NK-92 treated with Interleukin-12 subunit alpha and Interleukin-12 subunit beta, amount 100 ng/mL, for 24 hours (cell line): ENCODE data around the gene LGALS7B.
"Not testable (repeated sequence)": the region's sequence is repeated elsewhere in the genome, so short reads cannot be mapped to it uniquely, and the experiment has no call there.

Source experiments
- DNase-seq: peaks from one replicate; lab custom pipeline; 2025; lab: John Stamatoyannopoulos, UW

LGALS7B gene

DNA sequence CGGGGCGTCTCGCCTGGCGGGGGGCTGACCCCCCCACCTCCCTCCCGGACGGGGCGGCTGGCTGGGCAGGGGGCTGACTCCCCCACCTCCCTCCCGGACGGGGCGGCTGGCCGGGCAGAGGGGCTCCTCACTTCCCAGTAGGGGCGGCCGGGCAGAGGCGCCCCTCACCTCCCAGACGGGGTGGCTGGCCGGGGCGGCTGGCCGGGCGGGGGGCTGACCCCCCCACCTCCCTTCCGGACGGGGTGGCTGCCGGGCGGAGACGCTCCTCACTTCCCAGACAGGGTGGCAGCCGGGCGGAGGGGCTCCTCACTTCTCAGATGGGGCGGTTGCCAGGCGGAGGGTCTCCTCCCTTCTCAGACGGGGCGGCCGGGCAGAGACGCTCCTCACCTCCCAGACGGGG lies 8.8 kb downstream of the LGALS7B start:
- DNase-seq = not testable (repeated sequence)

DNA sequence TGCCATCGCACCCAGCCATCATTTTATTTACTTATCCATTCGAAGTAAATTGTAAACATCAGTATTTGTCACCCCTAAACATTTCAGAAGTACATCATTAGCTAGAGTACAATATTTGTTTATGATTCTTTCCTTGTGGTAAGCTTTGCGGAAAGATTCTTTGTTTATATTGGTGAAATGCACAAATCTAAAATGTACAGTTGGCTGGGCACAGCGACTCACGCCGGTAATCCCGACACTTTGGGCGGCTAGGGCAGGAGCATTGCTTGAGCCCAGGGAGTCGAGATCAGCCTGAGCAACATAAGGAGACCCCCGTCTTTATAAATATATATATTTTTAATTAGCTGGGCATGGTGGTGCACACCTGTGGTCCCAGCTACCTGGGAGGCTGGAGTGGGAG lies 10.1 kb downstream of the LGALS7B start:
- no peak for DNase-seq

DNA sequence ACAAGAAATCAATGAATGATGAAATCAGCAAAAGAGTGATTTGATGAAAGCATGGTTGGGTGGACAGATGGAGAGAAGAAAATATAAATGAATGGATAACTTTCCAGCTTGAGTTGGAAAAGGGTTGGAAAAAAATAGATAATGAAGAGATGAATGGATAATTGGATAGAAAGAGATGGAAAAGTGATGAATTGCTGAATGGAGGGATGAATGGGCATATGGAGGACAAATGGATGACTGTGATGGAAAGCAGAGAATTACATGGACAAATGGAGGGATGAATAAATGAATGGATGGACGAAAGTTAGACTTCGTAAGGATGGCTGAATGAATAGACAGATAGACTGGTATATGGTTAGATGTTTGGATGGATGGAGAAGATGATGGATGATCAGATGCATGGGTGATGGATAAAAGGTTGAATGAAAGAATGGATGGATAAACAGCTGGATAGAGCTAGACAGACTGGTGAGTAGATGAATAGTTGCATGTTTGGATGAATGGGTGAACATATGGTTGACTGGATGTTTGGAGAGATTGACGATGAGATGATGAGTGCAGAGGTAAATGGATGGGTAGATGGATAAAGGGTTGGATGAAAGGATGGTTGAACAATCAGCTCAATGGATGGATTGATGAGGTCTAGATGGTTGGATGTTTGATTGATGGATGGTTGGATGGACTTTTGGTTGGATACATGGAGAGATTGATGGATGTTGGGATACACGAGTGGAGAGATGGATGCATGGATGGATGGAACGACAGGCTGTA lies 11.8 kb downstream of the LGALS7B start:
- no peak for DNase-seq

DNA sequence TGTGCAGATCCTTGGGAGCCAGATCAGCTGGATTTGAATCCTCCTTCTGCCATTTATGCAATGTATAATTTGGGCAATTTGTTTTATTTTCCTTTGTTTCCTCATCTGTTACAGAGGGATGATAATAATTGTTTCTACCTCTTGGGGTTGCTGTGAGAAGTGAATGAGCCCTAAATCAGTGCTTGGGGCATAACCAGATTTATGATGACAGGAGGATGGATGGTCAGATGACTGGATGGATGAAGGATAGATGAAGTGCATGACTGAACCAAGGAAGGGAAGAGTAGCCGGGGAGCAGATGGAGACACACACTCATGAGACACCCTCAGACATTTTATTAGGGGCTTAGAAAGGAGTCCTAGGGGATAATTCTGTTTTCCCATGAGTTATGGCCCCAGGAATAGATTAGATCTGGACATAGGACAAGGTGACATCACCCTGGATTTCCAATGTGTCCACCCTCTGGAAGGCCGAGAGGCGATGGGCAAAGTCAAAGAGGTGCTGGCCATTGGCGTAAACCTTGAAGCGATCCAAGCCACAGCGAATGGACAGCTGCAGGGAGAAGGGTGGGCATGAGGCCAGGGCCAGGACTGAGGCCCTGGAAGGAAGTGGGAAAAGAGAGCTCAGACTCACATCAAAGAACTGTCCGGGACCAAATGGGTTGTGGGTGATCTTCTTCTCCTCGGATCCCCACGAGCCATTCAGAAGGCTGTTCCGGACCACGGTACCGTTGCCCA lies 12.5 kb downstream of the LGALS7B start:
- DNase-seq = no peak

DNA sequence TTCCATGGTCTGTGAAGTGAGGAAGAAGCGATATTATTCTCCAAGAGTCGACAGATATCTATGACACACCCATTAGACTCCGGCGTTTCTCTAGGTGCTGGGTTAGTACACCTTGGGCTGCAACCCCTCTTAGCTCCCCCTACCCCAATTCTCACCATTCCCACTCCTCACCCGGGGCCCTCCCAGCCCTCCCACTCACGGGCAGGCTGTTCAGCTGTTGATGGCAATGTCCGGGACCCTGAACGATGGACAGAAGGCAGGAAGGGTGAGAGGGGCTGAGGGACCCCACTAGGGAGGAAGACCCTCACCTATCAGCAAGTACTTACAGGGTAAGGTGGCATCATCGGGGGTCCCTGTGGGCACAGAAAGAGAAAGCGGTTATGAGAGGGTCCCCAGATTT lies 14.5 kb downstream of the LGALS7B start:
- DNase-seq = no peak

DNA sequence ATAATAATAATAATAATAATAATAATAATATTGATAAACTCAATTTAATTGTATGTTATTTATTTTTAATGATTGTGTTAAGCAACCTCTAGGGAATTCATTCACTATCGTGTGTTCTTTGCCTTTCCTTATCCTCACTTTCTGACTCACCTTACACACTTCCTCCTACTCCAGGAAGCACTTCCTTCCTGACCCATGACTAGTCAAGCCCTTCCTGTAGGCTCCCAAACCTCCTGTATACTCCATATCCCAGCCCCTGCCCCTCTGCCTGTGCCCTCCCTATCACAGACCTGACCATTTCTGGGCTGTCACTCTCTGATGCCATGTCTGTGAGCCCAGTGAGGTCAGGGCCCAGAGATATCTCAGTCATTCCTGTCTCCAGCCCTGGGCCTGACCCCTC lies 16.2 kb downstream of the LGALS7B start:
- no peak for DNase-seq

DNA sequence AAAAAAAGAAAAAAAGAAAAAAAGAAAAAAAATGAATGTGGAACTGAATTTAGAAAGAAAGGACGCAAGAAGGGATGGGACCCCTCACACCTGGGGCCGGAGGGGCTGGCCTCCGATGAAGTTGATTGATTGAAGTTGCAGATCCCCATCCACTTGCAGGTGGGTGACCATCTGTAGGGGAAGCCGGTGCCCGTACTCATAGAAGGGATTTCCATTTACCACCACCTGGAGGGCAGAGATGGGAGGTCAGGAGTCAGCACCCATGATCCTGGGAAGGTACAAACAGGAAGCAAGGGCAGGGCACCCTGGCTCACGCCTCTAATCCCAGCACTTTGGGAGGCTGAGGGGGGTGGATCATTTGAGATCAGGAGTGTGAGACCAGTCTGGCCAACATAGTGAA lies 17.4 kb downstream of the LGALS7B start:
- DNase-seq = no peak

DNA sequence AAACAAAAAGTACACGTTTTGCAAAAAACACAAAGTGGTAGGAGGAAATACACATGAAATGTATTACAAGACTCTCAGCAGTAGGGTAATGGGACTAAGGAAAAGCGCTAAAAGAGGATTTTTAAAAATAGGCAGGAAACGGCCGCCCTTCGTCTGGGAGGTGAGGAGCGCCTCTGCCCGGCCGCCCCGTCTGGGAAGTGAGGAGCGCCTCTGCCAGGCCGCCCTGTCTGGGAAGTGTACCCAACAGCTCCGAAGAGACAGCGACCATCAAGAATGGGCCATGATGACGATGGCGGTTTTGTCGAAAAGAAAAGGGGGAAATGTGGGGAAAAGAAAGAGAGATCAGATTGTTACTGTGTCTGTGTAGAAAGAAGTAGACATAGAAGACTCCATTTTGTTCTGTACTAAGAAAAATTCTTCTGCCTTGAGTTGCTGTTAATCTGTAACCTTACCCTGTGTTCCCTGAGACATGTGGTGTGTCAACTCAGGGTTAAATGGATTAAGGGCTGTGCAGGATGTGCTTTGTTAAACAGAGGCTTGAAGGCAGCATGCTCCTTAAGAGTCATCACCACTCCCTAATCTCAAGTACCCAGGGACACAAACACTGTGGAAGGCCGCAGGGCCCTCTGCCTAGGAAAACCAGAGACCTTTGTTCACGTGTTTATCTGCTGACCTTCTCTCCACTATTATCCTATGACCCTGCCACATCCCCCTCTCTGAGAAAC lies 18.5 kb downstream of the LGALS7B start:
- not testable (repeated sequence) for DNase-seq

DNA sequence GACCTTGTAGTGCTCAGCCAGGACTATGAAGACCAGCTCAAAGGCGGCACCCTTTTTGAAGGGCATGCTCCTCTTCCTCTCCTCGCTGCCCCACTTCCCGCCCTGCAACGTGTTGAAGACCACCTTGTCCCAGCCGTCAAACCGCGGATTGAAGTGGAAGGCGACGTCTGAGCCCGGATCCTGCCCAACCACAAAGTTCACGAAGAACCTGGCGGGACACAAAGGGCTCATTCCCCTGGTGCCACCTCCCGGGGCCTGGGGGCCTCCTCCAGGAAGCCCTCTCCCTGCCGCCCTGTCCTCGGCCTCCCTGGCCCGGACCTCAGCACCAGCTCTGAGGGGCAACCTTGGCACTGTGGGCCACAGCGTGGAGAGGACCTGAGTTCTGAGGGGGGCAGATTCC lies 19.7 kb downstream of the LGALS7B start:
- DNase-seq = no peak

DNA sequence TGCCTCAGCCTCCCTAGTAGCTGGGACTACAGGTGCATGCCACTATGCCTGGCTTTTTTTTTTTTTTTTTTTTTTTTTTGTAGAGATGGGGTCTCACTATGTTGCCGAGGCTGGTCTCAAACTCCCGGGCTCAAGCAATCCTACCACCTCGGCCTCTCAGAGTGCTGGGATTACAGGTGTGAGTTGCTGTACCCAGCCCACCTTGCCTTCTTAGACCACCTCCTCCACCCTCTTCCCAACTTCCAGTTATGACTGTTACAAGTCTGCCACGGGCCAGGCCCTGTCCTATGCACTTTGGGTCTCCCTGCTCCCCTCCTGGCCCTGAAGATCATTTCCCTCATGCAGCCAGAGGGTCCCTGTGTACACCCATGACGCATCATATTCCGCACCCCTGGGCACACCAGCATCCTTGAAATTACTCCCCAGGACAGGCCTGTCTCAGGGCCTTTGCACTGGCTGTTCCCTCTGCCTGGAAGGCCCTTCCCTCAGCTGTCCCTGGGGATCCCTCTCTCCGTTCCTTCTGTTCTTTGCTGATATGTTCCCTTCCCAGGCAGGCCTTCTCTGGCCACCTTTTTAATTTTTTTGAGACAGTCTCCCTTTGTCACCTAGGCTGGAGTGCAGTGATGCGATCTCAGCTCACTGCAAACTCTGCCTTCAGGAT lies 20.7 kb downstream of the LGALS7B start:
- DNase-seq = no peak

DNA sequence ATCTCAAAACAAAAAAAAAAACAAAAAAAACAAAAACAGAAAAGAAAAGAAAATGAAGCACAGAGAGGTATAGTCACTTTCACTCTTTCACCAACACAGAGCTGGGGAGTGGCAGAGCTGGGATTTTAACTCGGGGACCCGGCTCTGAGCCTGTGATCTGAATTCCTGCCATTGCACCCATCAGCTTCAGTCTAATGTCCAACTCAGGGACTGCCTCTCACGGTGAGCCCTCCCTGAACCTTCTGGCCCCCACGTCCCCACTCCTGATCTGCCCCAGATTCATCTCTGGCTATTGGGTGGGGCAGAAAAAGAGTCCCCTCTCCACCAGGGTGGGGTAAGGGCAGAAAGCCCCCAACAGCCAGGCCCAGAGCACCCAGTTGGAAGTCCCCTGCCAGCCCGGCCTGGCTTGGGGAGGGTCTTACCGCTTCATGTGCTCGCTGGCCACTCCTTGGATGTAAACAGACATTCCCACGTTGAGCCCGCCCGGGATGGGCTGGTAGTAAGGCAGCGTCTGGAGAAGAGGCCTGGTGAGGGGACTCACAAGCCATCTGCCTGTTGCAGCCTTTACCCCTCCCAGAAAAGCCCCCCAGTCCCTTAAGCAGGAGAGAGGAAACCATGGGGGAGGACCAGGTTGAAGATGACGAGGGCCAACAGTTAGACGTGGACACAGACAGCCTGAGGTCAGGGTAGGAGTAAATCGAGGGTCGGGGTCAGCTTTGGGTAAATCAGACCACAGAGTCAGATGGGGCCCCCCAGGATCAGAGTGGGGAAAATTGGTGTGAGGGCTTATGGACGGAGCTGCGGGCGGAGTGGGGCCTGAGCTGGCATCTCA lies 23.2 kb downstream of the LGALS7B start:
- DNase-seq = no peak

DNA sequence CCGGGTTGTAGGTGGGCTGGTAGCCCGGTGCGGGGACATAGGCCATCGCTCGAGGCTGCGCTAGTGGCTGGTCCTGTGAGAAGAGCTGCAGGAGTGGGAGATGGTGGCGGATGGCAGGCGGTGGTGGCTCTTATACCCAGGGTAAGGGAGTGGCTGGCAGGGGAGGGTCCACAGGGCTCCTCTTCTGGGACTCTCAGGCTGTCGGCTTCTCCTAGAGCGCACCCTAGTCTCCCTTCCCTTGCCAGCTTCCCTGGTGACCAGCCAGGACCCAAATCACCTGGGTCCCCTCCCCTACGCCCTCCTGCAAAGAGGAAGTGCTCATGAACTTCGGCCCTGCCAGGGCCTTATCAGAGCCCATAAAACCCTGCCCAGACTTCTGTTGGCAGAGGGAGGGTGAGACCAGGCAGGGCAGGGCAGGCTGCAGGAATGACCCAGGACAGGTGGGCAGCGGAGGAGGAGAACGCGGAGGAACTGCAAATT lies 23.9 kb downstream of the LGALS7B start, which contains the start of gene LGALS4:
Gene LGALS4, minus strand, starts transcription at position 105 of the 480 bp plus-strand sequence. Its CDS starts 59 bp downstream, at position 46.
- DNase-seq = no peak

DNA sequence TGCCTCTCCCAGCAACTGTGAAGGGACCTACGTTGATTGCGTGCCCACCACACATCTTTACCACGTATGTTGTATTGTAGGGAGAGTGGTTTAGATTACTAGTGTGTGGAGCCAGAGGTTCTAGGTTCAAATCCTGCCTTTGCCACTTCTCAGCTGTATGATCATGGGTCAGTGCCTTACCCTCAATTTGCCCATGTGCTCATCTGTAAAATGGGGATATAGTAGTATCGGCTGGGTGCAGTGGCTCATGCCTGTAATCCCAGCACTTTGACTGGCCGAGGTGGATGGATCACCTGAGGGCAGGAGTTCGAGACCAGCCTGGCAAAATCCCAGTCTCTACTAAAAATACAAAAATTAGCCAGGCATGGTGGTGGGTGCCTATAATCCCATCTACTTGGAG lies 24.3 kb downstream of the LGALS7B start:
- no peak for DNase-seq

DNA sequence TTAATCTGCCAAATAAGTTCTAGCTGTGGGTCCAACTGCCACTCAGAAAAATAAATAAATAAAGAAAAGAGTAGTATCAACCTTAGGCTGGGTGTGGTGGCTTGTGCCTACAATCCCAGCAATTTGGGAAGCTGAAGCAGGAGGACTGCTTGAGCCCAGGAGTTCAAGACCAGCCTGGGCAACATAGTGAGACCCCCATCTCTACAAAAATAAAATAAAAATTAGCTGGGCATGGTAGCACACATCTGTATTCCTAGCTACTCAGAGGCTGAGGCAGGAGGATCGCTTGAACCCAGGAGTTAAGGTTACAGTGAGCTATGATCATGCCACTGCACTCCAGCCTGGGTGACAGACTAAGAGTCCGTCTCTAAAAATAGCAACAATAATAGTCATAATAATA lies 24.9 kb downstream of the LGALS7B start:
- DNase-seq = not testable (repeated sequence)

DNA sequence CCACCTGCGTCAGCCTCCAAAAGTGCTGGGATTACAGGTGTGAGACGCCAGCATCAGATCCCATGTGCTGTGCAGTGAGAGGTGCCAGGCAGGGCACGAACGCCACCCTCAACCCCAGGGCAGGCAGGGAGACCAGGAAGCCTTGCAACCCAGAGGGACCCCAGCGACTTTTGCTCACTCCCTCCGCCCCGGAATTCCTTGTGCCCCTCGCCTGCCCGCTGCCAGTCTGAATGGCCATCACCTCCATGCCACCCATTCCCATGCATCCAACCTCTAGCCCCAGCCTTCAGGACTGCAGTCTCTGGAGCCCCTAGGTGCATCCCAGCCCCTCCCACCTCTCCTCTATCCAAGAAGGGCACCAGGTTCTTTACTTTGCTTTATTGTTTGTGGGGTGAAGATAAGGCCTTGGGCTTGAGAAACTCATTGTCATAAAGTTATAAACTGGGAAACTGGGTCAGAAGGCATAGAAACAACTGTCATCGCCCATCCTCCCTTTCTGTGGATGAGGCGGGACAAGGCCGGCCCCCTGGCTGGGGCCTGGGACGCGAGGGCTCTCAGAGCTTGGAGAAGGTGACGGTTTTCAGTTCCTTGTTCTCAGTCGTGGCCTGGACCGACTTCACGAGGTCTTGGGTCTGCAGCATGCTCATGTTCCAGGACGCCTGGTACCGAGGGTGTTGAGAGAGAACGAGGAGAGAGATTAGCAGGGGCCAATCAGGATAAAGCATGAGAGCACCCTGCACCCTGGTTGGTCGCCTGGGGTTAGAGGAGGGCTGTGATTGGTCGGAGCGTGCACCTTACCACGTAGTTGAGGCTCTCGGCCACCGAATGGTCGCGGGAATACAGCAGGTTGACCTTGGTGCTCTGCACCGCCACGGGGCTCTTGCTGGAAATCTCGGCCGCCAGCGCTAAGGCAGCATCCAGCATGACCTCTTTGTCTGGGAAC lies 26.3 kb downstream of the LGALS7B start:
- DNase-seq = no peak

DNA sequence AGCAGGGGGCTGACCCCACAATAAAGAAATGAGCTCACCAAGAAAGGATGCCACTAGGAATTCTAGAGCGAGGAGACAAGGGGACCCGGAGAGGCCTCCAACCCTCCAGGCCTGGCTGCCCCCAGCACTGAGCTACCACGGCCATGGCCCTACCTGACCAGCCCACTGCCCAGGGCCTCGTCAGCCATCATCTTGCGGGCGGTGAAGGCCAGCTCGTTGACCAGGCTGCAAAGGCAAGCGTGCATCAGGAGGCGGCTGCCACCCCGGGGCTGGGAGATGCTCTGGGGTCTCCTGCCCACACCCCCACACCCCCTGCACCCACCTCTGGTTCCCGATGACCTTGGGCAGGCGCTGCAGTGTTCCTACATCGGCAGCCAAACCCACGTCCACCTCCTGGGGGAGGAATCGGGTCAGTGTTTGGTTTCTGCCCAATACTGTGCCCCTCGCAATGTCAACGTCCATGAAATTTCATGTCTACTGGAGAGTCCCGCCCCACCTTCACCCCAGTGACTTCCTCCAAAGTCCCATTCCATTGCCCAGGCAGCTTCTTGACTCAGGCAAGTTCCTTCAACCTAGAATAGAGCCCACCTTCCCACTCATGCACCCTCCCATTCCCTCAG lies 27.2 kb downstream of the LGALS7B start:
- no peak for DNase-seq

DNA sequence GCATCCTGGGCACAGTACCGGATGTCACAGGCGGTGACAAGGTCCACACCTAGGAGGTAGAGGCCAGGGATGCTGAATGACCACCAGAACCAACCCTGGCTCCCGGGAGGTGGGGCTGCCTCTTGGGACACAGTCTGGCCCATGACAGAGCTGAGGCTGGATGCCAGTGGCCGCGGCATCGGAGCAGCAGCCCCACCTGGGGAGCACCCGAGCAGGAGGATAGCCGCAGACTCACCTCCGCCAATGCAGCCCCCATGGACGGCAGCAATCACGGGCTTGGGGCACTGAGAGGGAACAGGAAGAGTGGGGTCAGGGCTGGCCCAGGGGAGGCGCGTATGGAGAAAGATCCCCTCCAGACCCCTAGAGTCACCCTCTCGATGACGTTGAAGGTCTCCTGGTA lies 28.1 kb downstream of the LGALS7B start:
- no peak for DNase-seq

DNA sequence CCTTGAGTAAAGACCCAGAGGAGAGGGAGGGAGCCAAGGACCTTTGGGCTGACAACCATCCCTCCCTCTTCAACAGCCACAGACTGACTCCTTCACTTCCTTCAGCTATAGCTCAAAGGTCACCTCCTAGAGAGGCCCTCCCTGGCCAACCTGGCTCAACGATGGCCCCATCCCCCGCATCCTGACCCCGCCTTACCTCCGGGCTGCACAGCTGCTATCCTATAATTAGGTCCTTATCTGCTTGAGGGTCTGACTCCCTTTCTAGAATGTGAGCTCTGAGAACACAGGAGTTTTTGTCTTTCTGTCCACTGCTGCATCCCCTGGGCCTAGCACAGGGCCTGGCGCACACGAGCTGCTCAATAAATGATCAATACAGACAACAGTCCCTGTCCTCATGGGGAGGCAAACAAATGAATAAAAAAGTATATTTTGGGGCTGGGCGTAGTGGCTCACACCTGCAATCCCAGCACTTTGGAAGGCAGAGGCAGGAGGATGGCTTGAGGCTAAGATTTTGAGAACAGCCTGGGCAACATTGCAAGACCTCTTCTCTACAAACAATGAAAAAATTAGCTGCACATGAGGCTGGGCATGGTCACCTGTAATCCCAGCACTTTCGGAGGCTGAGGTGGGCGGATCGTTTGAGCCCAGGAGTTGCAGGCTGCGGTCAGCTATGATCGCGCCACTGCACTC lies 30.4 kb downstream of the LGALS7B start:
- no peak for DNase-seq

DNA sequence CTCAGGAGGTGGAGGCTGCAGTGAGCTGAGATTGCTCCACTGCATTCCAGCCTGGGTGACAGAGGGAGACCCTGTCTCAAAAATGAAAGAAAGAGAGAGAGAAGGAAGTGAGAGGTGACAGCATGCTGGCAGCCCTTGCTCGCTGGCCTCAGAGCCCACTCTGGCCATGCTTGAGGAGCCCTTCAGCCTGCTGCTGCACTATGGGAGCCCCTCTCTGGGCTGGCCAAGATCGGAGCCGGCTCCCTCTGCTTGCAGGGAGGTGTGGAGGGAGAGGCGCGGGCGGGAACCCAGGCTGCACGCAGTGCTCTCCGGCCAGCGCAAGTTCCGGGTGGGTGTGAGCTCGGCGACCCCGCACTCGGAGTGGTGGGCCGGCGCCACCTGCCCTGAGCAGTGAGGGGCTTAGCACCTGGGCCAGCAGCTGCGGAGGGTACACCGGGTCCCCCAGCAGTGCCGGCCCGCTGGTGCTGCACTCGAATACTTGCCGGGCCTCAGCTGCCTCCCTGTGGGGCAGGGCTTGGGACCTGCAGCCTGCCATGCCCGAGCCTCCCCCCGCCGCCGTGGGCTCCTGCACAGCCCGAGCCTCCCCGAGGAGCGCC lies 32.3 kb downstream of the LGALS7B start:
- DNase-seq = not testable (repeated sequence)
